ENCODE results near the gene SLC2A3.
"Not testable (repeated sequence)": the region's sequence is repeated elsewhere in the genome, so short reads cannot be mapped to it uniquely, and the experiment has no call there.

Gene SLC2A3

DNA sequence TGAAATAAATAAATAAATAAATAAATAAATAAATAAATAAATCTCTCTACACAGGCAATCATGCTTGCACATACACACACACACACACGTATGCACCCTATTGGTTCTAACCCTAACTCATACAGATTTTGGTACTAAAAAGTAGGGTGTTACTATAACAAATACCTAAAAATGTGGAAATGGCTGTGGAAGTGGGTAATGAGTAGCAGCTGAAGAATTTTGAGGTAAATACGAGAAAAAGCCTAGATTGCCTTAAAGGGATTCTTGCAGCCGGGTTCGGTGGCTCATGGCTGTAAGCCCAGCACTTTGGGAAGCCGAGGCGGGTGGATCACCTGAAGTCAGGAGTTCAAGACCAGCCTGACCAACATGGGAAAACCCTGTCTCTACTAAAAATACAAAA, 15.7 kb upstream of the SLC2A3 start:
- H2BK120ac ChIP-seq (ENCODE audit: insufficient read depth, low read length, poor library complexity): no peak overlapping the region
- no peak overlapping the region for H3K4ac ChIP-seq (ENCODE audit: low read depth, low read length)
- no CpG with 5 or more reads among the region's 6 CpGs for WGBS (ENCODE audit: extremely low coverage, insufficient coverage, insufficient read length)
- no peak overlapping the region for H2AK5ac ChIP-seq (ENCODE audit: low read length)
- H2BK5ac ChIP-seq (ENCODE audit: low read depth, low read length, poor library complexity): no peak overlapping the region
- H2BK12ac ChIP-seq (ENCODE audit: low read length): no peak overlapping the region
- no peak overlapping the region for H3K9ac ChIP-seq (ENCODE audit: low read length)
- H3K9me3 ChIP-seq (ENCODE audit: insufficient read depth, low read depth, low read length): no peaks in the 10 kb centered on the region
- no peak overlapping the region for H4K8ac ChIP-seq (ENCODE audit: low read depth, low read length)
- H3K23ac ChIP-seq (ENCODE audit: low read length): no peak overlapping the region
- no peak overlapping the region for H3K4me3 ChIP-seq (ENCODE audit: low read depth, low read length)
- no peak overlapping the region for H4K91ac ChIP-seq (ENCODE audit: low read depth, low read length)
- H3K27me3 ChIP-seq (ENCODE audit: insufficient read depth, low read length): no peaks in the 10 kb centered on the region
- DNase-seq: no peak
- no peak overlapping the region for H3K4me2 ChIP-seq (ENCODE audit: low read length)
- H3K79me2 ChIP-seq (ENCODE audit: control insufficient read depth, insufficient read depth, low read length, poor library complexity): no peaks in the 10 kb centered on the region
- H3K14ac ChIP-seq (ENCODE audit: low read length): no peak overlapping the region
- H4K12ac ChIP-seq (ENCODE audit: low read depth, low read length): no peak overlapping the region
- H3K4me1 ChIP-seq (ENCODE audit: control insufficient read depth in 1 of 2, insufficient read depth in 2 of 2, low read length in 2 of 2): no peaks in the 10 kb centered on the region
- no peak overlapping the region for H2AFZ ChIP-seq (ENCODE audit: insufficient read depth, low read length, poor library complexity)
- no peaks in the 10 kb centered on the region for H3K36me3 ChIP-seq (ENCODE audit: control insufficient read depth in 1 of 2, insufficient read depth in 2 of 2, low read length in 2 of 2)
- no peak overlapping the region for H3K27ac ChIP-seq (ENCODE audit: low read depth, low read length)
- no peaks in the 10 kb centered on the region for H3K79me1 ChIP-seq (ENCODE audit: low read length)
- H3K18ac ChIP-seq (ENCODE audit: low read length): no peak overlapping the region

DNA sequence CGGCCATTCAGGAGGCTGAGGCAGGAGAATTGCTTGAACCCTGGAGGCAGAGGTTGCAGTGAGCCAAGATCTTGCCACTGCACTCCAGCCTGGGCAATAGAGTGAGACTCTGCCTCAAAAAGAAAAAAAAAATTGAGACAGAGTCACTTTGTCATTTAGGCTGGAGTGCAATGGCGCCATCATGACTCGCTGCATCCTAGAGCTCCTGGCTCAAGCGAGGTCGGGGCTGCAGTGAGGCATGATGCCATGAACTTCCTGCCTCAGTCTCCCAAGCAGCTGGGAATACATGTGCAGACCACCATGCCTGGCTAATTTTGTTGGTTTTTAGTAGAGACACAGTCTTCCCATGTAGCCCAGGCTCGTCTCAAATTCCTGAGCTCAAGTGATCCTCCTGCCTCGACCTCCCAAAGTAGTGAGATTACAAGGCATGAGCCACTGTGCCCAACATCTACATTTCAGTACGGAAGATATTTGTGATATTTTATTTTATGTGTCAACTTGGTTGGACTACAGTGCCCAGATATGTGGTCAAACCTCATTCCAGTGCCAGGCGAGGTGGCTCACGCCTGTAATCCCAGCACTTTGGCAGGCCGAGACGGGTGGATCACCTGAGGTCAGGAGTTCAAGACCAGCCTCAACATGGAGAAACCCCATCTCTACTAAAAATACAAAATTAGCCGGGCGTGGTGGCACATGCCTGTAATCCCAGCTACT, 14.4 kb upstream of the SLC2A3 start:
- not testable (repeated sequence) for H4K91ac ChIP-seq (ENCODE audit: low read depth, low read length); H3K79me1 ChIP-seq (ENCODE audit: low read length); H3K27me3 ChIP-seq (ENCODE audit: insufficient read depth, low read length); H3K36me3 ChIP-seq (ENCODE audit: control insufficient read depth in 1 of 2, insufficient read depth in 2 of 2, low read length in 2 of 2); H2AFZ ChIP-seq (ENCODE audit: insufficient read depth, low read length, poor library complexity); H3K27ac ChIP-seq (ENCODE audit: low read depth, low read length); H3K14ac ChIP-seq (ENCODE audit: low read length); H3K4ac ChIP-seq (ENCODE audit: low read depth, low read length); H4K12ac ChIP-seq (ENCODE audit: low read depth, low read length); H3K79me2 ChIP-seq (ENCODE audit: control insufficient read depth, insufficient read depth, low read length, poor library complexity); H2BK120ac ChIP-seq (ENCODE audit: insufficient read depth, low read length, poor library complexity); H3K4me3 ChIP-seq (ENCODE audit: low read depth, low read length); H3K4me1 ChIP-seq (ENCODE audit: control insufficient read depth in 1 of 2, insufficient read depth in 2 of 2, low read length in 2 of 2); H3K9ac ChIP-seq (ENCODE audit: low read length); H3K9me3 ChIP-seq (ENCODE audit: insufficient read depth, low read depth, low read length); H3K18ac ChIP-seq (ENCODE audit: low read length); H4K8ac ChIP-seq (ENCODE audit: low read depth, low read length); H2AK5ac ChIP-seq (ENCODE audit: low read length); H2BK12ac ChIP-seq (ENCODE audit: low read length); H2BK5ac ChIP-seq (ENCODE audit: low read depth, low read length, poor library complexity); H3K4me2 ChIP-seq (ENCODE audit: low read length); H3K23ac ChIP-seq (ENCODE audit: low read length)
- peak in 1 of 2 donors; percentile 66 for DNase-seq
- no CpG with 5 or more reads among the region's 14 CpGs for WGBS (ENCODE audit: extremely low coverage, insufficient coverage, insufficient read length)

DNA sequence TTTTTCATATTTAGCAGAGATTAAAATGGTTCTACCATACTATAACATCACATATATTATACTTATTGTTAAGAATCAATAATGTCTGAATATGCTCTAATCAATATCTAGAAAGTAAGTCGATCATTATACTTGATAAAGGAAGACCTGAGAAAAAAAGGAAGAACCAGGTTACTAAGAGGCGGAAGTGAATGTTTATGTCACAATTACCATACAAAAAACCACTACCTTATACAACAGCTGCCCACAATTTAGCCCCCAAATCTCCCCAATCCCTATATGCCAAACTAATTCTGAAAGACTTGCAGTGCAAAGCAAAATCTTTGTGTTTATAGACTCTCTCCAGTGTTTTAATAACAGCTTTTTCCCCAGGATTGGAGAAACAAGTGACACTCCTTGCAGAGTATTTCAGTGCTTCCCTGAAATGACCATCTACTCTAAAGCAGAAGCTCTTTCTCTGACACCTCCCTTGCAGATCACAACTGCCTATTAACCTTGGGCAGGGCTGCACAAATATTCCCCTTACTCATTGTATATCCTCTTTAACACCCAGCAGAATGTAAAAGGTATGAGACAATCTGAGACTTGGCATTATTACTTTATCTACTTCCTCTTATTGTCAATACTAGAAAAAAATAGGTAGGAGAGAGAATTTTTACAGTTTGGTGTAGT, 12.7 kb upstream of the SLC2A3 start:
- Histone ChIP-seq H2BK5ac (ENCODE audit: low read depth, low read length, poor library complexity) (no peak overlapping the region), H4K8ac (ENCODE audit: low read depth, low read length) (no peak overlapping the region), H2AK5ac (ENCODE audit: low read length) (no peak overlapping the region), H2AFZ (ENCODE audit: insufficient read depth, low read length, poor library complexity) (no peak overlapping the region), H3K36me3 (ENCODE audit: control insufficient read depth in 1 of 2, insufficient read depth in 2 of 2, low read length in 2 of 2) (no peaks in the 10 kb centered on the region), H4K12ac (ENCODE audit: low read depth, low read length) (no peak overlapping the region), H3K23ac (ENCODE audit: low read length) (no peak overlapping the region), H2BK12ac (ENCODE audit: low read length) (no peak overlapping the region), H3K4me2 (ENCODE audit: low read length) (no peak overlapping the region), H3K79me2 (ENCODE audit: control insufficient read depth, insufficient read depth, low read length, poor library complexity) (no peaks in the 10 kb centered on the region), H4K91ac (ENCODE audit: low read depth, low read length) (no peak overlapping the region), H3K9ac (ENCODE audit: low read length) (no peak overlapping the region), H2BK120ac (ENCODE audit: insufficient read depth, low read length, poor library complexity) (no peak overlapping the region), H3K4me3 (ENCODE audit: low read depth, low read length) (no peak overlapping the region), H3K18ac (ENCODE audit: low read length) (no peak overlapping the region), H3K9me3 (ENCODE audit: insufficient read depth, low read depth, low read length) (no peaks in the 10 kb centered on the region), H3K27ac (ENCODE audit: low read depth, low read length) (no peak overlapping the region), H3K27me3 (ENCODE audit: insufficient read depth, low read length) (no peaks in the 10 kb centered on the region), H3K4me1 (ENCODE audit: control insufficient read depth in 1 of 2, insufficient read depth in 2 of 2, low read length in 2 of 2) (no peaks in the 10 kb centered on the region), H3K4ac (ENCODE audit: low read depth, low read length) (no peak overlapping the region), H3K79me1 (ENCODE audit: low read length) (no peaks in the 10 kb centered on the region), H3K14ac (ENCODE audit: low read length) (no peak overlapping the region)
- DNase-seq: no peak
- no CpG with 5 or more reads among the region's 2 CpGs for WGBS (ENCODE audit: extremely low coverage, insufficient coverage, insufficient read length)

DNA sequence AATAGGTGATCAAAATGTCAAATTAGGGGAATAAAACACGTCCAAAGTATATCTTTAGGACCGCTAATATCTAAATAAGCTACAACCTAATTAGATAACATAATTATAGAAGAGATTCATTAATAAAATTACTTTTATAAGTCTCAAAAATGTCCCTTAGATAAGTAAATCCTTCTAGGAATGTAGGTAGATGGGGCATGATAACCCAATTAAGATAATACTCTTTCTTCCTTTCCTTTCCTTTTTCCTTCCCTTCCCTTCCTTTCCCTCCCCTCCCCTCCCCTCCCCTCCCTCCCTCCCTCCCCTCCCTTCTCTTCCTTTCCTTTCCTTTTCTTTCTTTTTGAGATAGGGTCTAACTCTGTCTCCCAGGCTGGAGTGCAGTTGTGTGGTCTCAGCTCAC, 11.0 kb upstream of the SLC2A3 start:
- Histone ChIP-seq H3K14ac (ENCODE audit: low read length) (no peak overlapping the region), H3K4me3 (ENCODE audit: low read depth, low read length) (no peak overlapping the region), H3K4me1 (ENCODE audit: control insufficient read depth in 1 of 2, insufficient read depth in 2 of 2, low read length in 2 of 2) (no peaks in the 10 kb centered on the region), H2AFZ (ENCODE audit: insufficient read depth, low read length, poor library complexity) (no peak overlapping the region), H3K23ac (ENCODE audit: low read length) (no peak overlapping the region), H2BK120ac (ENCODE audit: insufficient read depth, low read length, poor library complexity) (no peak overlapping the region), H4K12ac (ENCODE audit: low read depth, low read length) (no peak overlapping the region), H3K79me2 (ENCODE audit: control insufficient read depth, insufficient read depth, low read length, poor library complexity) (no peaks in the 10 kb centered on the region), H4K91ac (ENCODE audit: low read depth, low read length) (no peak overlapping the region), H2BK12ac (ENCODE audit: low read length) (no peak overlapping the region), H3K79me1 (ENCODE audit: low read length) (no peaks in the 10 kb centered on the region), H3K27ac (ENCODE audit: low read depth, low read length) (no peak overlapping the region), H3K36me3 (ENCODE audit: control insufficient read depth in 1 of 2, insufficient read depth in 2 of 2, low read length in 2 of 2) (no peaks in the 10 kb centered on the region), H3K4me2 (ENCODE audit: low read length) (no peak overlapping the region), H2BK5ac (ENCODE audit: low read depth, low read length, poor library complexity) (no peak overlapping the region), H3K9ac (ENCODE audit: low read length) (no peak overlapping the region), H3K4ac (ENCODE audit: low read depth, low read length) (no peak overlapping the region), H4K8ac (ENCODE audit: low read depth, low read length) (no peak overlapping the region), H3K9me3 (ENCODE audit: insufficient read depth, low read depth, low read length) (no peaks in the 10 kb centered on the region), H2AK5ac (ENCODE audit: low read length) (no peak overlapping the region), H3K18ac (ENCODE audit: low read length) (no peak overlapping the region), H3K27me3 (ENCODE audit: insufficient read depth, low read length) (no peaks in the 10 kb centered on the region)
- DNase-seq: no peak
- WGBS (ENCODE audit: extremely low coverage, insufficient coverage, insufficient read length): no CpG with 5 or more reads among the region's 2 CpGs
